Loucy (cell line): ENCODE measurements around the gene RABAC1.

ENCODE experiments used
- EZH2phosphoT487 ChIP-seq: fragments of 200-600 bp; IDR thresholded peaks from 2 replicates; pipeline ENCODE4 v1.6.1; 2018; ENCODE audit warnings: antibody characterized with exemption, mild to moderate bottlenecking, moderate library complexity, borderline replicate concordance
- TF ChIP-seq, protein P1 (sequence below): fragments of 200-600 bp; sonication (generic); conservative IDR thresholded peaks from 2 replicates; pipeline ENCODE4 v1.5.1; 2014; ENCODE audit warnings: mild to moderate bottlenecking, antibody characterized with exemption, low read length

DNA sequence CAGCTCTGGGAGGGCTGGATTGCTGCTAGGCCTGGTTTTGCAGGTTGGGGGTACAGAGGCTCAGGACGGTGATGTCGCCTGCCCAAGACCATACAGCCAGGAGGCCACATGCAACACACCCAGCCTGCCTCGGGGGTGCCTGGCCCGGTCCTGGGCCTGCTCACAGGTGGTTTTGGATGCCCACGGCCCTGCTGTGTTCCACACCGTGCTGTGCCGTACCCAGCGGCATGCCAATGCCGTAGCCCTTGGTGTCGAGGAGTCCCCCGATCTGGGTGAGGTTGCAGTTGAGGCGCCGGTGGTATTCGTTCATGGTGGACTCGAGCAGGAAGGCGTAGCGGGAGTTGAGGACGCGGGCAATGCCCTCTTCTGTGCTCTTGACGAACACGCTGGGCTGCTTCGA, 46.4 kb upstream of the RABAC1 start:
- TF ChIP-seq, protein P1, sequence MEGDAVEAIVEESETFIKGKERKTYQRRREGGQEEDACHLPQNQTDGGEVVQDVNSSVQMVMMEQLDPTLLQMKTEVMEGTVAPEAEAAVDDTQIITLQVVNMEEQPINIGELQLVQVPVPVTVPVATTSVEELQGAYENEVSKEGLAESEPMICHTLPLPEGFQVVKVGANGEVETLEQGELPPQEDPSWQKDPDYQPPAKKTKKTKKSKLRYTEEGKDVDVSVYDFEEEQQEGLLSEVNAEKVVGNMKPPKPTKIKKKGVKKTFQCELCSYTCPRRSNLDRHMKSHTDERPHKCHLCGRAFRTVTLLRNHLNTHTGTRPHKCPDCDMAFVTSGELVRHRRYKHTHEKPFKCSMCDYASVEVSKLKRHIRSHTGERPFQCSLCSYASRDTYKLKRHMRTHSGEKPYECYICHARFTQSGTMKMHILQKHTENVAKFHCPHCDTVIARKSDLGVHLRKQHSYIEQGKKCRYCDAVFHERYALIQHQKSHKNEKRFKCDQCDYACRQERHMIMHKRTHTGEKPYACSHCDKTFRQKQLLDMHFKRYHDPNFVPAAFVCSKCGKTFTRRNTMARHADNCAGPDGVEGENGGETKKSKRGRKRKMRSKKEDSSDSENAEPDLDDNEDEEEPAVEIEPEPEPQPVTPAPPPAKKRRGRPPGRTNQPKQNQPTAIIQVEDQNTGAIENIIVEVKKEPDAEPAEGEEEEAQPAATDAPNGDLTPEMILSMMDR, result no peak
- no peak for TF ChIP-seq EZH2phosphoT487
